KOPT-K1 (cell line): ENCODE data around the gene FAM216B.

Experiments
- H3K27ac ChIP-seq: fragments of 200-600 bp; sonication (generic); 2 replicates; pipeline ENCODE4 v1.5.1; 2016; ENCODE audit warnings: antibody characterized with exemption, mild to moderate bottlenecking, low read depth, low read length; ENCODE audit not compliant: poor library complexity, severe bottlenecking
- H3K36me3 ChIP-seq: fragments of 200-600 bp; sonication (generic); 2 replicates; pipeline ENCODE4 v1.5.1; 2017; ENCODE audit warnings: antibody characterized with exemption, mild to moderate bottlenecking, low read length, moderate library complexity; ENCODE audit not compliant: insufficient read depth
- H3K9me3 ChIP-seq: fragments of 200-600 bp; sonication (generic); 2 replicates; pipeline ENCODE4 v1.5.1; 2017; ENCODE audit warnings: antibody characterized with exemption, low read length, mild to moderate bottlenecking; ENCODE audit not compliant: insufficient read depth, poor library complexity, severe bottlenecking

The FAM216B gene

GRCh38 chr13:42781352-42781751 is at the start of gene FAM216B:
FAM216B (plus strand) TSS chr13:42781584; CDS start chr13:42784068, 2,484 bp downstream.
- Histone ChIP-seq H3K27ac (no peak within 1 kb of the TSS), H3K36me3 (no peaks in the 10 kb centered on the region), H3K9me3 (peaks cover 5% of the 10 kb centered on the region)

DNA sequence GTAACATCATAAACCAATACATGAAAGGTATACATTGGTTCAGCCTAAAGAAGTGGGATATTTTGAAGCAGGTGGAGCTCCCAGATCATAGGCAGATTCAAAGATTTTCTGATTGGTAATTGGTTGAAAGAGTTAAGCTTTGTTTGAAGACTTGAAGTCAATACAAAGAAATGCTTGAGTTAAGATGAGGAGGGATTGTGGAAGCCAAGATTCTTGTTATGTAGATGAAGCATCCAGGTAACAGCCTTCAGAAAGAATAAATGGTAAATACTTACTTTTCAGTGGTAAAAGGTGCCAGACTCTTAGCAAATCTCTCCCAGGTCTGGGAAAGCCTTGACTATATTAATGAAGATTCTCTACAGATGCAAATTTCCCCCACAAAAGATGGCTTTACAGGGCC is 49.3 kb upstream of the FAM216B start:
- Histone ChIP-seq H3K27ac (no peak overlapping the region), H3K36me3 (no peaks in the 10 kb centered on the region), H3K9me3 (no peaks in the 10 kb centered on the region)

GRCh38 chr13:42733046-42733445 is 48.3 kb upstream of the FAM216B start:
- no peaks in the 10 kb centered on the region for H3K9me3 ChIP-seq
- H3K27ac ChIP-seq = no peak overlapping the region
- H3K36me3 ChIP-seq = no peaks in the 10 kb centered on the region

DNA sequence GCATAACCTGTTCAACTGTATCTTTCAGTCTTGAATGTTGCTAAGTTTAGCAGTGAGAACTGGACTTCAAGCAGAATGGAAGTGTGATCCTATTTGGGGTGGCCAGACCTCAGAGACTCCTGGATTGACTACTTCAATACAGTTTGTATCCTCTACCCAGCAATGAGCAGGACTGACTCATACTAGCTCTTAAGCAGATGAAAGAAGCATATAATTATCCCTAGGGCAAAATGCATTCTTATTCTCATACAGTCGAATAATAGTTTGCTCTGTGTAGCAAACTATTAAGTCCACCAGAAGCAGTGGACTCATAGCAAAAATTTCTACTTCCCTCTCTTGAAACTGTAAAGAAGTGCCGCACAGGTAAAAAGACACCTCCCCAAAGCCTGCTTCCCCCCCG is 46.4 kb upstream of the FAM216B start:
- Histone ChIP-seq H3K9me3 (no peaks in the 10 kb centered on the region), H3K36me3 (no peaks in the 10 kb centered on the region), H3K27ac (no peak overlapping the region)

GRCh38 chr13:42740753-42741152 is 40.6 kb upstream of the FAM216B start:
- no peaks in the 10 kb centered on the region for H3K9me3 ChIP-seq
- H3K36me3 ChIP-seq = no peaks in the 10 kb centered on the region
- H3K27ac ChIP-seq = no peak overlapping the region

GRCh38 chr13:42741914-42742313 is 39.5 kb upstream of the FAM216B start:
- no peaks in the 10 kb centered on the region for H3K9me3 ChIP-seq
- no peaks in the 10 kb centered on the region for H3K36me3 ChIP-seq
- H3K27ac ChIP-seq = no peak overlapping the region

GRCh38 chr13:42745655-42746054 is 35.7 kb upstream of the FAM216B start:
- Histone ChIP-seq H3K9me3 (no peaks in the 10 kb centered on the region), H3K27ac (no peak overlapping the region), H3K36me3 (no peaks in the 10 kb centered on the region)

GRCh38 chr13:42746866-42747265 is 34.5 kb upstream of the FAM216B start:
- H3K27ac ChIP-seq = no peak overlapping the region

DNA sequence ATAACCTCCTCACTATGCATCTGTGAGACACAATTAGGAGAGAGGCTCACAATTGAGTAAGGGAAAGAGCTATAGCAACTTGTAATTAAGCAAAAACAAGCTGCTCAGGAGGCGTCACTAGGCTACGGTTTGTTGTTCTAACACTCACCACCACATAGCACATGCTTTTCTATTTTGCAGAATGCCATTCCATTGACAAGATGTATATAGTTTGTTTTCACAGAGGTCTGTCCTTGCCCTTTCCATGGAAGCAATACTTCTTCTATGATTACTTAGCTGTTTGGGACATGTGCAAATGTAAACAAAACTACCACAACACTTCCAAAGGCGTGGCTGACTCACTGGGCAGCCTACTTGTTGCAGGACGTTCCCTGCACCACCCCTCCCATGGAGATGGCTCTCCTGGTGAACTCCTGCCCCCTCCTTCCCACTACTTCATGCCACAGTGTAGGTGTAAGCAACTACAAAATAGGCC is 33.9 kb upstream of the FAM216B start:
- Histone ChIP-seq H3K9me3 (no peaks in the 10 kb centered on the region), H3K27ac (no peak overlapping the region), H3K36me3 (no peaks in the 10 kb centered on the region)

More at GRCh38 chr13:42746866-42747265, 34.5 kb upstream of the FAM216B start:
- Histone ChIP-seq H3K36me3 (no peaks in the 10 kb centered on the region), H3K9me3 (no peaks in the 10 kb centered on the region)

- H3K27ac ChIP-seq = no peak overlapping the region
- no peaks in the 10 kb centered on the region for H3K36me3 ChIP-seq
- H3K9me3 ChIP-seq = no peaks in the 10 kb centered on the region
Measured at GRCh38 chr13:42750794-42751193, 30.6 kb upstream of the FAM216B start.

GRCh38 chr13:42751693-42752092 is 29.7 kb upstream of the FAM216B start:
- Histone ChIP-seq H3K27ac (no peak overlapping the region), H3K36me3 (no peaks in the 10 kb centered on the region), H3K9me3 (no peaks in the 10 kb centered on the region)

GRCh38 chr13:42752731-42753130 is 28.7 kb upstream of the FAM216B start:
- no peaks in the 10 kb centered on the region for H3K9me3 ChIP-seq
- H3K36me3 ChIP-seq = no peaks in the 10 kb centered on the region
- no peak overlapping the region for H3K27ac ChIP-seq

DNA sequence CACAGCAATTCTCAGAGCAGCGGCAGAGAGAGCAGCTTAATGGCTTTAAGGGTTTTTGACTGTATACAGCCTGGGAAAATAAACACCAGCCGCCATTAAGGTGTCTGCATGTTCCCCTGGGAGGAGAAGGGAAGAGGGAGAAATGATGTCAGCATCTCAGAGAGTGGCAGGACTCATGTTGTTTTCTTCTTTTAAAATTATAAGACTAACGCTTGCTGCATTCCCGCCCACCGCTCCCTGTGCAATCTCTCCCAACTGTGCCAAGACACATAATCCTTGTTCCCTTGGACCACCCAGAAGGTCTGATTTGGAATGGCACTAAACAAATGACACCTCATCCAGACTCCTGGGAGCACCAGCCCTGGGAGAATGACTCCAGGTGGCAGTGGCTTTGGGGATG is 27.7 kb upstream of the FAM216B start:
- no peaks in the 10 kb centered on the region for H3K9me3 ChIP-seq
- no peaks in the 10 kb centered on the region for H3K36me3 ChIP-seq
- no peak overlapping the region for H3K27ac ChIP-seq

DNA sequence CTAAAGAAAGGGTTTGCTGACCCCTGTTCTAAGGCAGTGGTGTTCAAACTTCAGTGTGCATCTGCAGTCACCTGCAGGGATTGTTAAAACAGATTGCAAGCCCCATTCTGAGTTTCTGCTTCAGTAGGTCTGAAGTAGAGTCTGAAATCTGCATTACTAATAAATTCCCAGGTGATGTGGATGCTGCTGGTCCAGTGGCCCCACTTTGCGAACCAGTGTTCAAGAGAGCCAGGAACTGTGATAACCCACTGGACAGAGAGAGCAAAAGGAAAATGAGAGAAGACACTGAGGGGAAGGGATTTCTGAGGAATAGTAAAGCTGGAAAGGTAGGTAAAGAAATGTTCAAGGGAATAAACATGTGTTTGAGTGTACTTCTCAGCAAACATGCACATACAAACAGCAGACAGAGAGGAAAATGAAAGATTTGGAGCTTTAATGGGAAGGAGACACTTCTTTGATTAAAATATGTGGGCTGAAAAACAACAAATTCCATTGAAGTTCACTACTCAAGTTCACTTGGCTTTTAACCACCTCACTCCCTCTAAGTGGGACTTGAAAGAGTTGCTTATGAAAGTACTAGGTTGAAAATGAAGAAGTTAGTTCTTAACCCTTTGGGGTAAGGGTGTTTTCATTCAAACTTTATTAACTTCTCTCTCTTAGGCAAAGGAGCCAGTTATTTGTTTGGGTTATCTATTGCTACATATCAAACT is 26.4 kb upstream of the FAM216B start:
- Histone ChIP-seq H3K36me3 (no peaks in the 10 kb centered on the region), H3K27ac (no peak overlapping the region), H3K9me3 (no peaks in the 10 kb centered on the region)

GRCh38 chr13:42757678-42758420 is 23.5 kb upstream of the FAM216B start:
- H3K36me3 ChIP-seq = no peaks in the 10 kb centered on the region
- H3K9me3 ChIP-seq = no peaks in the 10 kb centered on the region

GRCh38 chr13:42758515-42758914 is 22.9 kb upstream of the FAM216B start:
- Histone ChIP-seq H3K9me3 (no peaks in the 10 kb centered on the region), H3K36me3 (no peaks in the 10 kb centered on the region), H3K27ac (no peak overlapping the region)

More at GRCh38 chr13:42757678-42758420, 23.5 kb upstream of the FAM216B start:
- H3K27ac ChIP-seq = no peak overlapping the region
